Activated T-helper 1 cell treated with anti-CD3 and anti-CD28 coated beads, Interleukin-12 subunit alpha, Interleukin-12 subunit beta, Interleukin-2, Interleukin-4 antibody, amounts not matched to agents 30 ng/mL and 10 ng/mL and 1 ng/mL, durations not matched to agents 14 hours and 24 hours and 36 hours (primary cell): ENCODE data around the gene SPDYE16. TPM values are rescaled to one million over a fixed set of nuclear protein-coding genes. Genes with fewer than 3 reads are reported as not detected.
"Not testable (repeated sequence)": the region's sequence is repeated elsewhere in the genome, so short reads cannot be mapped to it uniquely, and the experiment has no call there.

Experiments used
- DNase-seq: peaks from one replicate; pipeline ENCODE4 v3.0.0; 2021; ENCODE audit warnings: low spot score
- H3K27ac Mint-ChIP-seq: one replicate; pipeline ENCODE4 v1.8.0; 2021; ENCODE audit warnings: mild to moderate bottlenecking, mixed read lengths
- H3K27me3 Mint-ChIP-seq: one replicate; pipeline ENCODE4 v1.8.0; 2022; ENCODE audit warnings: mild to moderate bottlenecking, moderate library complexity, mixed read lengths; ENCODE audit not compliant: insufficient read depth
- H3K36me3 Mint-ChIP-seq: one replicate; pipeline ENCODE4 v1.8.0; 2021; ENCODE audit warnings: low read depth, mixed read lengths
- H3K4me1 Mint-ChIP-seq: one replicate; pipeline ENCODE4 v1.8.0; 2021; ENCODE audit warnings: low read depth, mixed read lengths
- H3K4me3 Mint-ChIP-seq: one replicate; pipeline ENCODE4 v1.8.0; 2021; ENCODE audit warnings: mild to moderate bottlenecking, moderate library complexity, mixed read lengths
- H3K9me3 Mint-ChIP-seq: one replicate; pipeline ENCODE4 v1.8.0; 2021; ENCODE audit warnings: mixed read lengths
- intact Hi-C: fragments of 100-400 bp; cut with micrococcal nuclease; formaldehyde crosslinking; loops from one replicate; pipeline ENCODE4 v1.15.1; 2024
- total RNA-seq: library from RNA; stranded (reverse); gene quantifications from 2 replicates; pipeline ENCODE4 v1.2.3, GENCODE V29; 2022

SPDYE16 gene
- total RNA-seq, 1 donor from 2014 or later: not detected

DNA sequence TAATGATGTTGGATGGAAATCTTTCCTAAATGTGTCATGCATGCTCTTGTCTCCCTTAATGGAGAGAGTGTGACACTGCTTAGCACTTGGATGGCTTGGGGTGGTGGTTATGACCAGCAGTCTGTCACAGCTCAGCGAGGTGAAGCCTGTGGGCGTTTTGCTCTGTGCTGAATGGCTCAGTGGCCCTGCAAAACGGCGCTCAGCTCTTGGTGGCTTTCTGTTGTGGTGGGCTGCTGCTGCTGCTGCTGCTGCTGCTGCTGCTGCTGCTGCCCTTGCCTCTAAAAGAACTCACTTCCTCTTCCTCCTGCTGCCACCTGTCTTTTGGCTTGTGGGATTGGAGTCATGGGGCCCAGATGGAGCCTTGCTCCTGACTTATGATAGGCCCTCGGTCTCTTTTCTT, 56.5 kb downstream of the SPDYE16 start:
- H3K9me3 Mint-ChIP-seq, H3K4me1 Mint-ChIP-seq, H3K27me3 Mint-ChIP-seq, intact Hi-C loops, H3K36me3 Mint-ChIP-seq: not testable (repeated sequence)
- H3K4me3 Mint-ChIP-seq: peak overlapping the region; percentile 49
- H3K27ac Mint-ChIP-seq: peak overlapping the region; percentile 74
- peak; percentile 24 for DNase-seq

DNA sequence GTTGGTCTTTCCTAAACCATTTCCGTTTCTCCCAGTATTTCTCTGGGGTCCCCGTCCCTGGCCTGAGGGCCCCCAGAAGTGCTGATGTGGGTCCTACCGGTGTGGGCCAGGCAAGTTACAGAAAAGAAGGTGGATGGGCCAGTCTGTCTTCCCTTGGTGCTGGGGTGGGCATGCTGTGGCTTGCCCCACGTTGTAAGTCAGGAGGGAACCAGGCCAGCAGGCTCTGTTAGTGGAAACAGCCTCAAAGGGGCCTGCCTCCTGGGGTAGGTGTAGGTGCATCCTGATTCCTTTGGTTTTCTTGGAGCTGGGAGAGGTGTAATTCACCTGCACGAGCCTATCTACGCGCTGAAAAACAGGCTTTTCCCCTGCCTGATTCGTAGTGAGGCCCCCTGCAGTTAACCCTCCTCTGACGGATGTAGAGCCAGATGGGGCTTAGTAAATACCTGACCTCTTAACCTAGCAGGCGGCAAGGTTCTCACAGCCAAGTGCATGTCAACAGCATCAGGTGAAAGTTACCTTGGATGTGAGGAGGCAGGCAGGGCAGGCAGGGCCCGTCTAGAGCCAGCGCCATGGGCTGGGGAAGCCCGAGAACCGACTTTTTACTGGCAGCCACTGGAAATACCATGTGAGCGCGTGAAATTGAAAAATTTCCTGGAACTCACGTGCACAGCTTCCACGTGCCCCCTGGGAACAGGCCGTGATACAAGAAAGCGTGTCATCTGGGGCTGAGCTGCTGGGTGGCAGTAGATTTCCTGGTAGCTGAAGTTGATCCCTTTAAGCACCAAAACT, 57.1 kb downstream of the SPDYE16 start:
- intact Hi-C loops, H3K27ac Mint-ChIP-seq, H3K4me1 Mint-ChIP-seq, H3K36me3 Mint-ChIP-seq, H3K27me3 Mint-ChIP-seq, DNase-seq, H3K9me3 Mint-ChIP-seq, H3K4me3 Mint-ChIP-seq: not testable (repeated sequence)

DNA sequence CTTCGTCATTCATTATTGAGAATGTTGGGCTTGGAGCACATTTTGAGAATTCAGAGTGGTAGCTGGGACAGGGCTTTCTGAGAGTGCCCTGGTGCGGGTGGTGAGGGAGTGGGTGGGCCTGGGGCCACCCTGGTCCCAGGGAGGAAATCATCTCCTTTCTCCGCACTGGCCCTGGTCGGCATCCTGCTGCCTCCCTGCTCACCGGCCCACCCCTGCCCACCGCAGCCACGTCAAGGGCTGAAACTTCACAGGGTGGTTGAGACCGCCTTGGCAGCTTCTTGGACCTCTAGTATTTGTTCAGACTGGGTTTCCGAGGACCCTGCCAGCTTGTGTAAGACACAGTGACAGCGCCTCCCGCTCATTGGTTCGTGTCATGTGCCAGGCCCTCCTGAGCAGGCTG, 58.6 kb downstream of the SPDYE16 start:
- H3K36me3 Mint-ChIP-seq, H3K9me3 Mint-ChIP-seq, H3K4me3 Mint-ChIP-seq, DNase-seq, H3K4me1 Mint-ChIP-seq, intact Hi-C loops, H3K27me3 Mint-ChIP-seq, H3K27ac Mint-ChIP-seq: not testable (repeated sequence)

DNA sequence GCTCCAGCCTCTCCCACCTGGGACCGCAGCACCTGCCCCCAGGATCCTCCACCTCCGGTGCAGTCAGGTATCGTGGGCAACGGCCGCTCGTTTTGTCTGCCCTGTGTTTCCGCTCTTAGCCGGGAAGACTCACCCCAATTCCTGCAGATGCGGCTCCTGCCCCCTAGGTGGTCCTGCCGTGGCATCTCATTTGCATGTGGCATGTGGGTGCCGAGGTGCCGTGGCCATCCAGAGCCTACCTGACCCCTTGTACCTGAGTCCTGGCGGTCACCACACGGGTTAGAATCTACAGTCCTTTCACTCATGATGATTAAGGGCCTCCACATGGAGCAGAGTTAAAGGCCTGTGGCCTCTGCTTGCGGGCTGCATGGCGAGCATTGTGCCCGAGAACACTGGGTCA, 60.0 kb downstream of the SPDYE16 start:
- H3K9me3 Mint-ChIP-seq, H3K27ac Mint-ChIP-seq, H3K4me1 Mint-ChIP-seq, intact Hi-C loops, H3K4me3 Mint-ChIP-seq, H3K27me3 Mint-ChIP-seq, H3K36me3 Mint-ChIP-seq, DNase-seq: not testable (repeated sequence)

DNA sequence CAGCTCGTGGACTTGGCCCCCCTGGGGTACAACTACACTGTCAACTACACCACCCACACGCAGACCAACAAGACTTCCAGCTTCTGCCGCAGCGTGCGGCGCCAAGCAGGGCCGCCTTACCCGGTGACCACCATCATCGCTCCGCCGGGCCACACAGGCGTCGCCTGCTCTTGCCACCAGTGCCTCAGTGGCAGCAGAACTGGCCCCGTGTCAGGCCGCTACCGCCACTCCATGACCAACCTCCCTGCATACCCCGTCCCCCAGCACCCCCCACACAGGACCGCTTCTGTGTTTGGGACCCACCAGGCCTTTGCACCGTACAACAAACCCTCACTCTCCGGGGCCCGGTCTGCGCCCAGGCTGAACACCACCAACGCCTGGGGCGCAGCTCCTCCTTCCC, 60.4 kb downstream of the SPDYE16 start:
- H3K4me1 Mint-ChIP-seq, DNase-seq, H3K27me3 Mint-ChIP-seq, H3K36me3 Mint-ChIP-seq, H3K27ac Mint-ChIP-seq, H3K4me3 Mint-ChIP-seq, H3K9me3 Mint-ChIP-seq, intact Hi-C loops: not testable (repeated sequence)

Other genes with a start within 250 kb of the SPDYE16 start
- gene HSPB1, start 240.6 kb downstream of the SPDYE16 start, total RNA-seq: 78.4 and 87.2 TPM in 2 replicates
- gene YWHAG, start 184.3 kb downstream of the SPDYE16 start, total RNA-seq: 165 and 167 TPM in 2 replicates
- gene SSC4D, start 133.6 kb downstream of the SPDYE16 start, total RNA-seq: 0.64 and 0.73 TPM in 2 replicates
- gene ZP3, start 118.3 kb downstream of the SPDYE16 start, total RNA-seq: 4.0 and 4.2 TPM in 2 replicates
- gene DTX2, start 81.6 kb downstream of the SPDYE16 start, total RNA-seq: 26.4 and 28.0 TPM in 2 replicates
- gene UPK3B, start 32.7 kb downstream of the SPDYE16 start, total RNA-seq: 1.1 and 1.2 TPM in 2 replicates
- 10.1 and 12.0 TPM in 2 replicates for gene POMZP3, start 84.0 kb upstream of the SPDYE16 start, total RNA-seq